Cardiac fibroblast (primary cell): ENCODE measurements around the gene DNM2.
"Not testable (repeated sequence)": the region's sequence is repeated elsewhere in the genome, so short reads cannot be mapped to it uniquely, and the experiment has no call there.

ENCODE experiments used
- DNase-seq, 2 donors: peaks; one replicate each; pipeline versions ENCODE4 v3.0.0 to v3.0.0-alpha.2; 2010; ENCODE audit warnings: low read depth in 2 of 2
- H3K4me3 ChIP-seq, 2 donors: replicated peaks in 1 of 2; 1 replicate in 1 of 2; 2 replicates in 1 of 2; pipeline ENCODE4 v1.5.1; 2011; ENCODE audit warnings: low read depth in 2 of 2, low read length in 2 of 2, mild to moderate bottlenecking in 2 of 2, moderate library complexity in 1 of 2
- TF ChIP-seq, protein P1 (sequence below): IDR thresholded peaks from one replicate; pipeline ENCODE4 v1.5.1; 2011; ENCODE audit warnings: low read depth, mild to moderate bottlenecking, low read length, inconsistent platforms

Gene DNM2

DNA sequence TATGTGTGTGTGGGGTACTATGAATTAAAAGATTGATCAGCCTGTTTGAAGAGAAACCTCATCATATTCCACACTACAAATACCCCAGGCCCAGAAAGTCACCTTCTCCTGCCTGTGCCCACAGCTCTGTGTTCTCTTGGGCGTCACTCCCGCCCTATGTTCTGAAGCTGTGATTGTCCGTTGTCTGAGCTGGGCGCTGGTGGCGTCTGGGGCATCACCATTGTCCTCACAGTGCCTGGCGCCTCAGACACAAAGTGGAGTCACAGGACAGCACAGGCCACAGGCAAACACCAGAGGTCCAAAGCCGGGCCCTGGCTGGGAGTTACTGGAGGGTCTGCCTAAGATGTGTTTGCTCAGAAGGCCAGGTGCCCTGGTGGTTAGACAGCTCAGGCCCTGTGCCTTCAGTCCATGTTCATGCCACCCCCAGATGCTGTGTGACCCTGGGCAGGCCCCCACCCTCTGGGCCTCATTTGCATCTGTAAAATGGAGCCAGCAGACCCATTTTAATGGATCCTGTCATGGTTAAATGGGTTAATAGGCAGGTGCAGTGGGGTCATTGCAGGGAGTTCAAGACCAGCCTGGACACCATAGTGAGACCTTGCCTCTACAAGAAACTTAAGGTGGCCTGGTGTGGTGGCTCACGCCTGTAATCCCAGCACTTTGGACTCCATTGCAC lies 34.5 kb downstream of the DNM2 start:
- H3K4me3 ChIP-seq = no peak overlapping the region
- no peak for DNase-seq
- TF ChIP-seq, protein P1, sequence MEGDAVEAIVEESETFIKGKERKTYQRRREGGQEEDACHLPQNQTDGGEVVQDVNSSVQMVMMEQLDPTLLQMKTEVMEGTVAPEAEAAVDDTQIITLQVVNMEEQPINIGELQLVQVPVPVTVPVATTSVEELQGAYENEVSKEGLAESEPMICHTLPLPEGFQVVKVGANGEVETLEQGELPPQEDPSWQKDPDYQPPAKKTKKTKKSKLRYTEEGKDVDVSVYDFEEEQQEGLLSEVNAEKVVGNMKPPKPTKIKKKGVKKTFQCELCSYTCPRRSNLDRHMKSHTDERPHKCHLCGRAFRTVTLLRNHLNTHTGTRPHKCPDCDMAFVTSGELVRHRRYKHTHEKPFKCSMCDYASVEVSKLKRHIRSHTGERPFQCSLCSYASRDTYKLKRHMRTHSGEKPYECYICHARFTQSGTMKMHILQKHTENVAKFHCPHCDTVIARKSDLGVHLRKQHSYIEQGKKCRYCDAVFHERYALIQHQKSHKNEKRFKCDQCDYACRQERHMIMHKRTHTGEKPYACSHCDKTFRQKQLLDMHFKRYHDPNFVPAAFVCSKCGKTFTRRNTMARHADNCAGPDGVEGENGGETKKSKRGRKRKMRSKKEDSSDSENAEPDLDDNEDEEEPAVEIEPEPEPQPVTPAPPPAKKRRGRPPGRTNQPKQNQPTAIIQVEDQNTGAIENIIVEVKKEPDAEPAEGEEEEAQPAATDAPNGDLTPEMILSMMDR = no peak

DNA sequence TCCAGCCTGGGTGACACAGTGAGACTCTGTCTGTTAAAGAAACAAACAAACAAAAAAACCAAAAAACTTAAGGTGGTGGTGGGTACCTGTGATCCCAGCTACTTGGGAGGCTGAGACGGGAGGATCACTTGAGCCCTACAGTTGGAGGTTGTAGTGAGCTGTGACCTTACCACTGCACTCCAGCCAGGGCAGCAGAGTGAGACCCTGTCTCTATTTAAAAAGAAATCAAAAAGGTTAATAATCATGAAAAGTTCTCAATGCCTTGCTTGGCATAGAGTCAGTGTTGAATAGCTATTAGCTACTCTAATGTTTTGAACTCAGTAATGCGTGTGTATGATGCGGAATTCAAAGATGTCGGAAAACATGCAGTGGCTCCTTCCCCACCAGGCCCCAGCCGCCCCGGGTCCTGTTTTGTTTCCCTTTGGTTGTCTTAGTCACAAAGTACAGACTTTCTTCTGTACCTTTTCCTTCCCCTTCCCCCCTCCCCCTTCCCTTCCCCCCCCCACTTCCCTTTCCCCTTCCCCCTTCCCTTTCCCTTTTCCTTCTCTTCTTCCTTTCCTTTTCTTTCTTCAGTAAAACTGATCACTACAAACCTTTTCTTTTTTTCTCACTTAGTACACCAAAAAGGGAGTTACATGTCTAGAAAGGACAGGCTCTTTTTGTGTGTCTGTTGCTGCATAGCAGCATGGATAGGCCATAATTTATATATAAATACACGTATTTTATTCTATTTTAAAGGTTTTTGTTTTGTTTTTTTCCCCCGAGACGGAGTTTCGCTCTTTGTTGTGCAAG lies 35.2 kb downstream of the DNM2 start:
- DNase-seq = no peak
- no peak overlapping the region for H3K4me3 ChIP-seq
- TF ChIP-seq, protein P1 = no peak

DNA sequence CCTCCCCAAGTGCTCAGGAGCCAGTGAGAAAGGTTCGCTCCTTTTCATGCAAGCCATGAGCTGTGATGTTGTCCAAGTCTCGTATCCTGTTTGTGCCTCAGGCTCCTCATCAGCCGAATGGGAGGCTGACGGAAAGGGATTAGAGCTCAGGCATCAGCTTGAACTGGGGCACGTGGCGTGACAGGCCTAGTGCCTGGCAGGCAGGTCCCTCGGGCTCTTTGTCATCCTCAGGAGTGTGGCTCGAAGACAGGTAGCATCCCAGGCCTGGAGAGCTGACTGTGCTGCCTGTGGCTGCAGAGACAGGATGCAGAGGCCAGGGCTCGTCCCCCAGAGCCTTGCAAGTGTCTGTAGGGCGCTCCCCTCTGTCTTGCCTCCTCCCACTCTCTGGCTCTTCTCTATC lies 38.5 kb downstream of the DNM2 start:
- DNase-seq = no peak
- TF ChIP-seq, protein P1 = no peak
- no peak overlapping the region for H3K4me3 ChIP-seq

DNA sequence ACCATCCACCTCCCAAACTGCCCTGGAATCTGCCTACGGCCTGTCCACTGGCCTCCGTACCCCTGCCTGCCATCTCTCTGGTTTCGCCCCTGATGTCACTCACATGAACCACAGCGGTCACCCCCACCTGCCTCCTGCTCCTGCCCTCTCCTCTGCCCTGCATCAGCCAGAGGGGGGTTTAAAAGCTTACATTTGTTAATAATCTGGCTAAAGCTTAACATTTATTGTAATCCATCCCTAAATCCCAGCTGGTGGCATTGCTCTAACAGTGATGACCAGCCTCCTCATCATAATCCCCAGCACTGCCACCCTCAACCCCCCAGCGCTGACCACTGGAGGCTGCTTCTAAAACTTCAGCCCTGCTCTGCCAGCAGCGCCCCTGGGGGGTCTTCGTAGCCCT lies 38.9 kb downstream of the DNM2 start:
- no peak overlapping the region for H3K4me3 ChIP-seq
- no peak for DNase-seq
- TF ChIP-seq, protein P1 = no peak

DNA sequence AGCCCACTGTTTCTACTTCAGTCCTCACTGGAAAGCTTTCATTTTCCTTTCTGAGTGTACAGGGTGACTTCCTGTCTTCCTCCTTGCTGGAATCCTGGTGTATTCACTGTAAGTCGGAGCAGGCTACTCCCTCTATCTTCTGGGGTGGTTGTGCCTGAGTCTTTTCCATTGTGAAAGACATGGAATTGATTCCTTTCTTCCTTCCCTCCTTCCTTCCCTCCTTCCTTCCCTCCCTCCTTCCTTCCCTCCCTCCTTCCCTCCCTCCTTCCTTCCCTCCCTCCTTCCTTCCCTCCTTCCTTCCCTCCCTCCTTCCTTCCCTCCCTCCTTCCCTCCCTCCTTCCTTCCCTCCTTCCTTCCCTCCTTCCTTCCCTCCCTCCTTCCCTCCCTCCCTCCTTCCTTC lies 40.2 kb downstream of the DNM2 start:
- DNase-seq, H3K4me3 ChIP-seq: not testable (repeated sequence)

DNA sequence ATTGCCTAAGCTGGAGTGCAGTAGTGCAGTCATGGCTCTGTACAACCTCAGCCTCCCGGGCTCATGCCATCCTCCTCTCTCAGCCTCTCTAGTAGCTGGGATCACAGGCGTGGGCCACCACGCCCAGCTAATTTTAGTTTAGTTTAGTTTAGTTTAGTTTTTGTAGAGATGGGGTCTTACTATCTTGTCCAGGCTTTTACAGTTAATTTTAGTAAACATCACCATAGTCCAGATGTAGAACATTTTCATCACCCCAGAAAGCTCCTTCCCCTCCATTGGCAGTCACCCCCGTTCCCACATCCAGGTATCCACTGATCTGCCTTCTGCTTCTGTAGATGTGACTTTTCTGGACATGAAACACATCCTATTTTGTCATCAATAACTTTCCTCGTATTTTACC lies 41.1 kb downstream of the DNM2 start:
- TF ChIP-seq, protein P1 = no peak
- H3K4me3 ChIP-seq = no peak overlapping the region
- DNase-seq = no peak

DNA sequence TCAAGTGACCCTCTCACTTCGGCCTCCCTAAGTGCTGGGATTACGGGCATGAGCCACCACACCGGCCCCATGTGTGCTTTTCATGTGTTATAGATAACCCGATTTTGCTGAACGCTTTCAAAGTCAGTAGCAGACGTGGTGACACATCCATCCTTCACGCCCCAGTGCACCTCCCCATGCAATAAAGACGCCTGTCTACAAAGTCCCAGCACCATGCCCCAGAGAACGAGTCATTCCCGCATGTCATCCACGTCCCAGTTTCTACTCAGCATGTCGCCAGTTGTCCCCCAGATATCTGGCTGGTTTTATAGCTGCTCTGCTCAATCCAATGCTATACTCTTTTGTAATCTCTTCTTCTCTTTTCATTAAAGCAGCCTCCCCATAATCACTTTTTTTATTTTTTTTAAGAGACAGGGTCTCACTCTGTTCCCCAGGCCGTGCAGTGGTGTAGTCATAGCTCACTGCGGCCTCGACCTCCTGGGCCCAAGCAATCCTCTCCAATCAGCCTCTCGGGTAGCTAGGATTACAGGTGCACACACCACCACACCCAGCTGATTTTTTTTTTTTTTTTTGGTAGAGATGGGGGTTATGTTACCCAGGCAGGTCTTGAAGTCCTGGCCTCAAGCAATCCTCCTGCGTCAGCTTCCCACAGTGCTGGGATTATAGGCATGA lies 42.5 kb downstream of the DNM2 start:
- TF ChIP-seq, protein P1 = no peak
- no peak overlapping the region for H3K4me3 ChIP-seq
- DNase-seq = no peak
